Measurements from ENCODE around the gene ATP10A.

GRCh38 chr15:25697586-25697985, 165.5 kb downstream of the ATP10A start:
- no peak for TF ChIP-seq POU2F2 (IDR thresholded peaks at IDR 0.05; ENCODE audit: low read depth, low read length)
- no peak for TF ChIP-seq POLR2AphosphoS5 (IDR thresholded peaks at IDR 0.05; ENCODE audit: low read depth, low read length)
- TF ChIP-seq TAF1 (IDR thresholded peaks at IDR 0.05; ENCODE audit: low read depth, low read length): no peak
- TF ChIP-seq SPI1 (IDR thresholded peaks at IDR 0.05; ENCODE audit: low read depth, low read length): no peak
- TF ChIP-seq POLR2A (IDR thresholded peaks at IDR 0.05; ENCODE audit: low read depth, low read length): no peak
